Suprapubic skin (tissue), 4 donors: ENCODE measurements around the gene IP6K1. TPM values are rescaled to one million over a fixed set of nuclear protein-coding genes. Genes with fewer than 3 reads are reported as not detected.

Experiments used
- DNase-seq, 2 donors: peaks; one replicate each; pipeline ENCODE4 v3.0.0-alpha.2; 2019; ENCODE audit warnings: low spot score in 2 of 2
- H3K27ac ChIP-seq: fragments of 200-600 bp; sonication (generic); one replicate; pipeline ENCODE4 v1.5.1; 2019
- H3K27me3 ChIP-seq: fragments of 200-600 bp; sonication (generic); one replicate; pipeline ENCODE4 v1.5.1; 2019
- H3K36me3 ChIP-seq: fragments of 200-600 bp; sonication (generic); one replicate; pipeline ENCODE4 v1.5.1; 2019
- H3K4me1 ChIP-seq: fragments of 200-600 bp; sonication (generic); one replicate; pipeline ENCODE4 v1.5.1; 2019
- H3K4me3 ChIP-seq: fragments of 200-600 bp; sonication (generic); one replicate; pipeline ENCODE4 v1.5.1; 2019; ENCODE audit warnings: mild to moderate bottlenecking
- H3K9me3 ChIP-seq: fragments of 200-600 bp; sonication (generic); one replicate; pipeline ENCODE4 v1.5.1; 2019
- CTCF ChIP-seq, 2 donors: fragments of 200-600 bp in 1 of 2; fragments of 450-650 bp in 1 of 2; sonication (generic) in 1 of 2; IDR thresholded peaks; one replicate each; pipeline ENCODE4 v1.5.1; 2016 to 2019; ENCODE audit warnings: antibody characterized with exemption in 2 of 2, mild to moderate bottlenecking in 1 of 2, moderate library complexity in 1 of 2
- EP300 ChIP-seq: sonication (generic); formaldehyde crosslinking; IDR thresholded peaks from one replicate; pipeline ENCODE4 v1.6.1; 2017; ENCODE audit warnings: antibody characterized with exemption
- POLR2A ChIP-seq, 2 donors: fragments of 450-650 bp; IDR thresholded peaks; one replicate each; pipeline ENCODE4 v1.6.1; 2017; ENCODE audit warnings: antibody characterized with exemption in 2 of 2, mild to moderate bottlenecking in 2 of 2, moderate library complexity in 2 of 2
- POLR2AphosphoS5 ChIP-seq, 3 donors: sonication (generic); formaldehyde crosslinking; IDR thresholded peaks; one replicate each; pipeline ENCODE4 v1.6.1; 2017; ENCODE audit warnings: antibody characterized with exemption in 3 of 3
- WGBS: methylation state at CpG from one replicate; pipeline ENCODE4 v1.1.5; 2018; 5-methylcytosine and 5-hydroxymethylcytosine counted together
- total RNA-seq, 4 donors: library from RNA; depleted of rRNA; stranded (reverse); fragments of >200 nt; gene quantifications; one replicate each; pipeline ENCODE4 v1.1.0, GENCODE V29; 2016

IP6K1 gene
- total RNA-seq, 4 donors from 2014 or later, result 39.5 to 57.3 (median 53.2) TPM

- Histone ChIP-seq H3K4me3 (peak overlapping the region; percentile 94), H3K4me1 (peaks cover 55% of the 10 kb centered on the region), H3K27ac (peak overlapping the region; percentile 95), H3K36me3 (peaks cover 43% of the 10 kb centered on the region), H3K27me3 (no peaks in the 10 kb centered on the region), H3K9me3 (no peaks in the 10 kb centered on the region)
- TF ChIP-seq CTCF (IDR thresholded peaks at IDR 0.05) (no peak), EP300 (no peak), POLR2A (IDR thresholded peaks at IDR 0.05) (no peak), POLR2AphosphoS5 (IDR thresholded peaks at IDR 0.05) (no peak)
- 56% methylated on average over 8 of the region's 8 CpGs for WGBS
- peak; percentile 70 to 77 for DNase-seq
Measured at GRCh38 chr3:49722896-49723295, 63.4 kb downstream of the IP6K1 start.

GRCh38 chr3:49721896-49722781 is 64.2 kb downstream of the IP6K1 start:
- no peaks in the 10 kb centered on the region for H3K27me3 ChIP-seq
- peak in 1 of 2 donors; percentile 78 for DNase-seq
- H3K9me3 ChIP-seq, result no peaks in the 10 kb centered on the region
- WGBS, result 93% methylated on average over 7 of the region's 26 CpGs
- H3K4me1 ChIP-seq, result peaks cover 61% of the 10 kb centered on the region
- no peak for TF ChIP-seq POLR2AphosphoS5 (IDR thresholded peaks at IDR 0.05)
- TF ChIP-seq EP300, result no peak
- no peak for TF ChIP-seq CTCF (IDR thresholded peaks at IDR 0.05)
- H3K36me3 ChIP-seq, result peaks cover 35% of the 10 kb centered on the region
- H3K27ac ChIP-seq, result no peak overlapping the region
- H3K4me3 ChIP-seq, result peak overlapping the region; percentile 94

- TF ChIP-seq POLR2A (IDR thresholded peaks at IDR 0.05) (no peak), EP300 (no peak), CTCF (IDR thresholded peaks at IDR 0.05) (no peak), POLR2AphosphoS5 (IDR thresholded peaks at IDR 0.05) (no peak)
- peaks cover 61% of the 10 kb centered on the region for H3K4me1 ChIP-seq
Measured at GRCh38 chr3:49721596-49721895, 64.8 kb downstream of the IP6K1 start.

GRCh38 chr3:49720855-49721595 is 65.3 kb downstream of the IP6K1 start:
- Histone ChIP-seq H3K4me1 (peaks cover 61% of the 10 kb centered on the region), H3K36me3 (peaks cover 26% of the 10 kb centered on the region), H3K27ac (no peak overlapping the region), H3K9me3 (no peaks in the 10 kb centered on the region), H3K27me3 (no peaks in the 10 kb centered on the region), H3K4me3 (no peak overlapping the region)
- 81% methylated on average over 3 of the region's 4 CpGs for WGBS
- DNase-seq, result peak; percentile 59 to 77
- TF ChIP-seq POLR2AphosphoS5 (IDR thresholded peaks at IDR 0.05) (no peak), EP300 (no peak), POLR2A (IDR thresholded peaks at IDR 0.05) (no peak), CTCF (IDR thresholded peaks at IDR 0.05) (no peak)

More at GRCh38 chr3:49721596-49721895, 64.8 kb downstream of the IP6K1 start:
- no peak overlapping the region for H3K27ac ChIP-seq
- no peaks in the 10 kb centered on the region for H3K9me3 ChIP-seq
- DNase-seq, result no peak
- H3K27me3 ChIP-seq, result no peaks in the 10 kb centered on the region
- H3K36me3 ChIP-seq, result peaks cover 30% of the 10 kb centered on the region
- no peak overlapping the region for H3K4me3 ChIP-seq
- 58% methylated on average over 7 of the region's 9 CpGs for WGBS
